GM21717 (cell line): ENCODE results near the gene RNF115.
"Not testable (repeated sequence)": the region's sequence is repeated elsewhere in the genome, so short reads cannot be mapped to it uniquely, and the experiment has no call there.

Experiments
- ATAC-seq: cut with Tn5 transposase; IDR thresholded peaks from one replicate; pipeline ENCODE4 v1.9.1; 2021; ENCODE audit warnings: mild to moderate bottlenecking, moderate library complexity; ENCODE audit not compliant: unreplicated experiment

Gene RNF115

DNA sequence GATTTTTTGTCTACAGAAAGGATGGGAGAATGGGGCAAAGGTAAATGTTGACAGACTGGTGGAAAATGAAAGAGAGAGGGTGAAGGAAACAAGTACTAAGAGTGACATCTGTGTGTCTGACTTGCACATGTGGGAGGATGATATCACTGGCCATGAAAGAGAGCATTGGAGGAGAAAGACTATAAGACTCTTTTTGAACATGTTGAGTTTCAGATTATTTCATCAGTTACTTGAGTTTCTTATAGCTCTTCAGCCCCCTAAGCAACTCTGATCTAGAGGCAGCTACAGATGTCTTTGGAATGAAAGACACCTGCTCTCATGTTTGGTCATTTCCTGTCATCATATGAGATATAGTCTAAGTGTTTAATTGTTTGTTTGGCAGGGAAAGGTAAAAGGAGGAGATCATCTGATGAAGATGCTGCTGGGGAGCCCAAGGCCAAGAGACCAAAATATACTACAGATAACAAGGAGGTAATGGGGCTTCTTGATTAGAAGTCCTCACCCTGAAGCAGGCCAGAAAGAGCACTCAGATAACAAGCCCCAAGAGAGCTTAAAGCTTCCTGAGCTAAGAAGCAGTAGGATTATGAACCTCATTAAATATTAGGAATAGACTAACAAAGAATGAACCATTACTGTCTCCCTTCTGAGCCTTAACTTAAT, 4.6 kb upstream of the RNF115 start:
- ATAC-seq, result no peak

DNA sequence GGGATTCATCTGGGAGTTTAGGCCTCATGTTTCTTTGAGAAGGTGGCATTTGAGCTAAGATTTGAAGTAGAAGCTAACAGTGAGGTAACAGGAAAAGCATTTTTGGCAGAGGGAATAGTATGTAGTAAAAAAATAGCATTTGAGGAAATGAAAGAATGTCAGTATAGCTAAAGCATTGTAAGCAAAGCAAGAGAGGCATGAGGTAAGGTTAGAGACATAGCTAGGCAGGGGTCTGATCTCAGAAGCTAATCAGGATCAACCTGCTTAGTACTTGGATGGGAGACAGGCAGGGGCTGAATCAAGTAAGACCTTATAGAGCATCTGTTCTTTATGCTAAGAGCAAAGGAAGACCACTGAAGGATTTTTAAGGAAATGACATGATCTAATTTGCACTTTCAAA, 4.1 kb upstream of the RNF115 start:
- no peak for ATAC-seq

DNA sequence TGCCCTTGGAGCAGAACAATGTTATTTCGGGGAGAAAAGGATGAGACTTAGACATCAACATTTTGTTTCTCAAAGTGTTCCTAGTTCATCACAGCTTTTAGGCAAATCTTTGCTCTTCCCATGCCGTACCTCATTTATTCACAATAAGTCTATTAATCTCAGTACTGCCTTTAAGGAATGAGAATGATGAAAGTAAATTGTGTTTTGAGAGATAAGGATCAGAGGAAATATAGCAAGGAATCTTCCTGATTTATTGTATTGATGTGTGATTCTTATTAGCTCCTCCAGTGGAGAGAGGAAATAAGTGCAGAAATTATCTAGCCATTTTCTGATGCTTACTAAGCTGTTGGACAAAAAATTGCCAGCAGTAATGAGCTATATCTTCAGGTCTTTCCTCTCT, 2.1 kb upstream of the RNF115 start:
- no peak for ATAC-seq

DNA sequence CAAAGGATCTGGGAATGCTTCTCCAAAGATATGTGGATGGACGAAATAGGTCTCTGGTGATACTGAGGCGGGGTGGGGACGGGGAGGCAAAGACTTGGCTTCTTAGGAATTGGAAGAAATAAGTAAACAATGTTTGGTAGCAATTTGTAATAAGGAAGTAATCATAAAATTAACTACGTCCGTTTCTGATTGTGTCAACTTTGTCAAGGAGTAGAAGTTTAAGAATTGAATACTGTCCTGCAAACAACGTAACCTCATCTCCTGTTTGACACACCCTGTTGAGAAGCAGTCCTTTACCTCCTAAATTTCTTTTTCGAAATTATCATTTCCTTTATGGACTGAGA, 576 bp upstream of the RNF115 start:
- no peak for ATAC-seq

DNA sequence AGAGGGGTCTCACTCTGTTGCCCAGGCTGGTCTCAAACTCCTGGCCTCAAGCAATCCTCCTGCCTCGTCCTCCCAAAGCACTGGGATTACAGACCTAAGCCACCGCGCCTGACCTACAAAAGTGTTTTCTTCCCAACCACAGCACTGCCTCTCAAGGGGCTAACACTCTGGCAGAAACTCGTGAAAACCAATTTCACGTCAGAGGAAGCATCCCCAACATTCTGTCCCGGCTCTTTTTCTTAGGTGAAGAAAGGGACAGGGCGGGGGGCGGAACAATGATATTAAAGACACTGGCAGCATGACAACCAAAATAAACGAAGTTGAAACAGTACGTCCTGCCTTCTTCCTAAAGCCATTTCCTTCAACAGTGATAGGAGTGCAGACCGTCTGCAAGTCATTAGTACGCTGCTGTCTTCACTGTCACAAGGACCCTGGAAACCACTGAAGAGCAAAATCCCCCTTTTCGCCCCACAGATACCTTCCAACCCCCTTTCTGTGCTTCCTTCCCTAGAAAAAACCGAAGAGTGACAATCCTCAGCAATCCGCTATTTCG, 1.0 kb downstream of the RNF115 start:
- not testable (repeated sequence) for ATAC-seq

DNA sequence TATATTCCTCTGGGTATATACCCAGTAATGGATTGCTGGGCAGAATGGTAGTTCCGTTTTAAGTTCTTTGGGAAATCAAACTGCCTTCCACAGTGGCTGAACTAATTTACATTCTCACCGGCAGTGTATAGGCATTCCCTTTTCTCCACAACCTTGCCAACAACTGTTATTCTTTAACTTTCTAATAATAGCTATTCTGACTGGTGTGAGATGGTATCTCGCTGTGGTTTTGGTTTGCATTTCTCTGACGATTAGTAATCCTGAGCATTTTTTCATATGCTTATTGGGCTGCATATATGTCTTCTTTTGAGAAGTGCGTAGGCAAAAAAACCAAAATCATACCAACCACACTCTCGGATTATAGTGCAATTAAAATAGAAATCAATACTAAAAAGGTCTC, 5.8 kb downstream of the RNF115 start:
- ATAC-seq, result not testable (repeated sequence)

DNA sequence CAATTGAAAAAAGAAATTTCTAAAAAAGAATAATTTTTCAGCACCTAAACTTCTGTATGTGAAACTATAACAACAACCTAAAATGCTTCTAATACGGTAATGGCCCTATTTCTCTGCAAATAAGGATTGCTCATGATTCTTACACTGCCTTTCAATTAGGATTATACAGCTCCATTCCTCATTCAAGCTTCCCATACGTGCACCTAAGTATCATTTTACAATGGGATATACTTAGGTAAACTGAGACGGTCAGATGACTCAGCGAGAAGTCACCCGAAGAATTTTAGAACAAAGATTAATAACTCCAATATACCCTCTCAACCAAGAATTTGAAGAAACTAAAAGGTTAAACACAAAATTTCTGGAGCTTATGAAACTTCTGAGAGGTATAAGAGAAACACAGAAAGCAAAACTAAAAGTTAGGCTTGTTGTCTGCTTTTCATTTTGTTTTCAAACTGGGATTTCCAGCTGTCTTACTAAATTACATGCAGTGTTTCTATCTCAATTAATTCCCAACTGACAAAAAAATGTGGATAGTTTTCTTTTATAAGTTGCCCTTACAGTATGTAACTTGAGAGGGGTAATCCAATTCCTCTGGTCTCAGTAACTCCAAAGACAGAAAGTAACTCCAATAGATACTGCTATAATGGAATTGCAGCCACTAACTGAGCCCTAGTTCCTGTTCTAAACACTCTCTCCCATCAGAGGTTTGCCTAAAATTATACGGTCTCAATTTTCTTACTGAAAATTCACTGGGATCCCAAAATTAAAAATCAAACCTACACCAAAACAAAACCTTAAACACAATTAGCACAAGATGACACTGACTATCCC, 10.7 kb downstream of the RNF115 start:
- not testable (repeated sequence) for ATAC-seq

DNA sequence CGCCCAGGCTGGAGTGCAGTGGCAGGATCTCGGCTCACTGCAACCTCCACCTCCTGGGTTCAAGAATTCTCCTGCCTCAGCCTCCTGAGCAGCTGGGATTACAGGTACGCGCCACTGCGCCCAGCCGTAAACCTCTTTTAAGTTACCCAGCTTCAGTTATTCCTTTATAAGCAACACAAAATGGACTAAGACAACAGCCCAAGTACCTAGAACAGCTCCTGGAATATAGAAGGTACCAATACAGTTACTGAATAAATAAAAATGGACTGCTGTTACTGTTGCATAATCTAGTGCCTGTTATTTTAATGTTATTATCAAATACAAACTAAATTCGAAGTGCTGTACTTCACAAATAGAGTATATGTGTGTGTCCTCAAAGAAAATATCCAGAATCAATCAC, 17.1 kb downstream of the RNF115 start:
- ATAC-seq, result no peak

DNA sequence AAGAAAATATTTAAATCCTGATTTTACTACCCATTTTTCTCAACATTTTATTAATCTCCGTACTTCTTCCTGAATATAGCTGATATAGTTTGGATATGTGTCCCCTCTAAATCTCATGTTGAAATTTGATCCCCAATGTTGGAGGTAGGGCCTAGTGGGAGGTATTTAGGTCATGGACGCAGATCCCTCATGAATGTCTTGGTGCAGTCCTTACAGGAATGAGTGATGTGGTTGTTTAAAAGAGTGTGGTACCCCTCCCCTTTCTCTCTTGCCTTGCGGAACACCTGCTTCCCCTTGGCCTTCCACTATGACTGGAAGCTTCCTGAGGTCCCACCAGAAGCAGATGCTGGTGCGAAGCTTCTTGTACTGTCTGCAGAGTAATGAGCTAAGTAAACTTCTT, 17.5 kb downstream of the RNF115 start:
- ATAC-seq, result no peak

DNA sequence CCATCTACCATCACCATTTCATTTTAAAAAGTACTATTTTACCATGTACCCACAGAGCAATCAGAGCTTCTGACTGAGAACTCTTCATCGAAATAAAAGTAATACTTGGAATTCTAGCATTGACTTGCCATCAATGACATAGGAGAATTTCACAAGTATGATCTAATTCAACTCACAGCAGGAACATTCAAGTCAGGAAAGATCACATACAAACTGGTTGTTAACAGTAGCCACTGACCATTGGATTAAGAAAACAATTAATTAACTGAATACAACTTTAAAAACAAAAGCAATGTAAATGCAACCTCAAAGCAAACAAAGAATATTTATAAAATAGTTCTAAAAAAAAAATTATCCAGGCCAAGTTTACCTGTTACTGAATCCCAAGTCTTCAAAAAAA, 18.8 kb downstream of the RNF115 start:
- no peak for ATAC-seq

DNA sequence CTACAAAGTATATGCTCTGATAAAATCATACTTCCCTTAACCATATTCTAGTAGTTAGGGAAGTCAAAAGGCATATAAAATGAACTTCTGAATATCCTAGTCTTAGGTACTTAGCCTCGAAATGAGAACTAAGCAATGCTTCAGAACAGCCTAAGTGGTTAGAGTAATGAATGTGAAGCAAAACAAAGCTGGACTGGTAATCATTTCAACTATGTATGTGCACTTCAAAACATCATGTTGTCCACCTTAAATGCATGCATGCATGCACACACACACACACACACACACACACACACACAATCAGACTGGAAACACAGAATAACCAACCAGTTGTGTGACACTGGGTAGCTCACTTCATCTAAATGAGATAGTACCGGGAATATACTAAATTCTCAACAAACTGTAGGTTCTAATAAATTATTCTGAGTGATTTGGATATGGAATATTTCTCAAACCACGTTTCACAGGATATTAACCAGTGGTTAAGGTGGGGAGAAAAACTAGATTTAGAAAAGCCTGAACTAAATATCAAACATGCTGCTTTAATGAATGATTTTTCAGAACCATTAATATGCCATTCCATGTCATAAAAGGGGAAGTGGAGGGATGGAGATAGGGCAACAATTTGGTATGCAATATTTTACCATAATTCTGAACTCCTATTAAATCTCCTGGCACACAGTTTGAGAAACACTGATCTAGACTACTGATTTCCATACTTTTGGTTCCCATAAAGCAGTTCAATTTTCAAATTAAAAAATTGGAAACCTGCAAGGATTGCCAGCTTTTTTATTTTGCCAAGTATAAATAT, 19.5 kb downstream of the RNF115 start:
- no peak for ATAC-seq

DNA sequence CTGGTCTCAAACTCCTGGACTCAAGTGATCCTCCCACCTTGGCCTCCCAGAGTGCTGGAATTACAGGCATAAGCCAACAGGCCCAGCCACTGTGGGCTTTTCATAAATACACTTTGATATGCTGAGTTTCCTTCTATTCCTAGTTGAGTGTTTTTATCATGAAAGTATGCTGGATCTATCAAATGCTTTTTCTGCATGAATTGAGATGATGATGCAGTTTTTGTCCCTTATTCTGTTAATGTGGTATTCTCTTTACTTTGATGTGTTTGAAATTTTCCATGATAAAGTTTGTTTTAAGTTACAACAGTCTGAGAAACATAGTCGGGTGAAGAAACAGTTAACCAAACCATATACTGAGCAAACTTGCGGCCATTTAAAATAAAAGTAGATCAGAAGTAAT, 24.1 kb downstream of the RNF115 start:
- ATAC-seq, result no peak

DNA sequence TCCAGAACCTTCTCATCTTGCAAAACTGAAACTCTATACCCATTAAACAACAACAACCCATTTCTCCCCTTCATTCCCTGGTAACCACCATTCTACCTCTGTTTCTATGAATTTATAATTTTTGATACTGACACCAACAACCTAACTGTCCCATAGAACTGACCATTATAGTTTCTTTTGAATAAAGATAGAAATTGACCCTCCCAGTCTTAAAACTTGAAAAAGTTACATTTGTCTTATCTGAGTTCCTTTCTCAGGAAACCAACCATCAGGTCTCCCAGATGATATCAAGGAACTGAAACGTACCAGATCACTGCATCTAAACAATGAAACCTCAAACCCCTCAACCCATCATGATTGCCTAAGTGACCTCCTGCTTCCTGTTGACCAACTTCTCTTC, 27.1 kb downstream of the RNF115 start:
- ATAC-seq, result no peak

DNA sequence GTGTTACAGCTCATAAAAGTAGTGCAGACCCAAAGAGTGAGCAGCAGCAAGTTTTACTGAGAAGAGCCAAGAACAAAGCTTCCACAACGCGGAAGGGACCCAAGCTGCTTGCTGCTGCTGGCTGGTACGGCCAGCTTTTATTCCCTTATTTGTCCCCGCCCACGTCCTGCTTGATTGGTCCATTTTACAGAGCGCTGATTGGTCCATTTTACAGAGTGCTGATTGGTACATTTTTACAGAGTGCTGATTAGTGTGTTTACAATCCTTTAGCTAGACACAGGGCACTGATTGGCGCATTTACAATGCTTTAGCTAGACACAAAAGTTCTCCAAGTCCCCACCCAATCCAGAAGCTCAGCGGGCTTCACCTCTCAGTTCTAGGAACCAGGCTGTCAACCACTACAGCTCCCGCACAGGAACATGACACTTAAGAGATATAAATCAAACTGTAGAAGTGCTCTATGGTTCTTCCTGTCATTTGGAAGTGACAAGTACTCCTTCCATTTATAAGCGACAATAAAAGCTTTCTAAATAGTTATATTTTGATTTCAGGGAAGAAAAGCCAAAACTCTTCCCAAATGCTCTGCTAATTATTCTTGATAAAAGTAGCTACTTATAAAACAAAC, 28.5 kb downstream of the RNF115 start:
- no peak for ATAC-seq

DNA sequence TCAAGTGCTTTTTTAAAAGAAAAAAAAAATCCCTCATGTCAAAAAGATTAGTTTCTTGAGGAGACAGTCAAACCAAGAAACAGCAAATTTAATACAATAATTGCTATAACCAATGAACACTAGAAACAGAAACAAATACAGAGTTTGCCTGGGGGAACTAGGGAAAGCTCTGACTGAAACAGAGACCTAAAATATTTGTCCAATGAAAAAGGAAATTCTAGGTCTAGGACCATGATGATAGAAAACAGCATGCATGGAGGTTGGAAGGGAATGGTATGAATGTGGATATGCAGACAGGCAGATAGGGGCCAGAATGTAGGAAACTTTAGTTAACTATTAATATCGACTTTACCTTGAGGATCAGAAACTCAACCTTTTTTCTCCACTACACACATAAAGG, 31.4 kb downstream of the RNF115 start:
- ATAC-seq, result no peak

DNA sequence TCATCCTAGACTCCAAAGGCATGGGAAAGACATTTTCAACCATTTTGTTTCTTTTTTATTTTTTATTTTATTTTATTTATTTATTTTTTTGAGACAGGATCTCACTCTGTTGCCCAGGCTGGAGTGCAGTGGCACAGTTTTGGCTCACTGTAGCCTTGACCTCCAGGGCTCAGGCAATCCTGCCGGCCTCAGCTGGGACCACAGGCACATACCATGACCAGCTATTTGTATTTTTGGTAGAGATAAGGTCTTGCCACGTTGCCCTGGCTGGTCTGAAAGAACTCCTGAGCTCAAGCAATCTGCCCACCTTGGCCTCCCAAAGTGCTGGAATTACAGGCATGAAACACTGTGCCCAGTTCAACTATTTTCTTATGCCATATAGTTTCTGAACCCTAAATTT, 32.0 kb downstream of the RNF115 start:
- not testable (repeated sequence) for ATAC-seq

DNA sequence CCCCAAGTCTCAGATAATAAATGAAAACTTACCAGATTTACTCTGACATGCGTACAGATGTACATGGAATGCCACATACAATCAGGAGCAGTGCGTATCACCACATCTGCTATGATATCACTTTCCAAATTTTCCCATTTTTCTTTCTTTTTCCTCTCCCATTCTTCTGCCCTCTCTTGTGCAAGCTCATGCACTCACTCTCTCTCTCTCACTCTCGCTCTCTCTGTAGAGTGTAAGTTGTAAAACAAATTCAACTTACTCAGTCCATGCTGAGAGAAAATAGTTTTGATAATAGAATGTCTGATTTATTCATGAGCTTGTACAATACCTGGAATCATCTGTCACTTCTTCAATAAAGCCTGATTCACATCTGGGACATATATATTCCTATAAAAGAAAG, 35.3 kb downstream of the RNF115 start:
- no peak for ATAC-seq

DNA sequence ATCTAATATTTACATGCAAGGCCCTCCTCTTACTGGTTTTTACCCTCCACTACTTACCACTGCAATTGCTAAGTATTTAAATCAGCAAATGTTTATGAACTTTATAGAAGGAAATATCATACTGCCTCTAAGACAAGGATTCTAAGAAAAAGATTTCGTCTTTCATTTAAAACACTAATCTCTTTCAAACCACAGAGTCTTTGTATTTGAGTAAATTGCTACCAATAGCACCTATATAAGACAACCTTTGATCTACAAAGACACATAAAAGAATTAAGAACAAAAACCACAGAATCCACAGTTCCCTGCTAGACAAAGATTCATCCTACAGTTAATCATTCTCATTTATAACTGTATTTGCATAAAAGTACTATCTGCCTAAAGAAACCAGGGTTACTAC, 37.6 kb downstream of the RNF115 start:
- ATAC-seq, result no peak

DNA sequence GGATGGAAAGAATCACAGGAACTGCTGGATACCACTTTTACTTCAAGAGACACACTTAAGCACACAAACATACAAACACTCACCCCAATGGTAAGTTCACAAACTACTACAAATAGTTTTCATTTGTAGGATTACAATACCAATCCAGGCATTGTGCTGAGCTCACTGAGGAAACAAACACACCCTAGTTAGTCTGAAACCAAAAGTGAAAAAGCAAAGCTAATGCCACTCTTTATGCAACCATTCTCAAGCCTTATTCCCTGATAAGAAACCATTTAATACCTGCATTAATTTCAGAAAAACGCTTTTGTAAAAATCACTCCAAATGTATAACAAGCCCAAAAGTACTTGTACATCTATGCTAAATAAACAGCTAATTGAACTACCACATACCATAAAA, 38.3 kb downstream of the RNF115 start:
- no peak for ATAC-seq

DNA sequence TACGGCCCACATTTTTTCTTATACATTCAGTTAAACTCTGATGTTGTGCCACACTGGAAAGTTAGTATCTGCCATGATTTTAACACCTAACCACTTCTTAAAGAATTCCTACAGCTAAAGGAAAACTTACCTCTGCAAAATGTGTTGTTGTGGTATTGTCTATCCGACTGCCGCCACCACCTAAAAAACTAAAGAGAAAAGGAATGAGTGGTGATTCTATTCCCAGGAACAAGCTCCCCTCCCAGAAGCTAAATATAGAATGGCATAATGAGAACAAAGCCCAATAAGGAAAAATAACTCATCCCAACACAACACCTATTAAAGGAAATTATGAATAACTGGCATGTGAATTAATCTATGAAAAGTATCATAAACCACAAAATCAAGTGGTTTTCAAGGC, 39.5 kb downstream of the RNF115 start:
- ATAC-seq, result no peak
